Suppressor macrophage treated with lipopolysaccharide for 1 hour (primary cell): Measurements from ENCODE around the gene INTS7.

Source experiments
- DNase-seq, 3 donors: peaks; one replicate each; pipeline ENCODE4 v3.0.0-alpha.2; 2020 to 2022

The INTS7 gene, protein sequence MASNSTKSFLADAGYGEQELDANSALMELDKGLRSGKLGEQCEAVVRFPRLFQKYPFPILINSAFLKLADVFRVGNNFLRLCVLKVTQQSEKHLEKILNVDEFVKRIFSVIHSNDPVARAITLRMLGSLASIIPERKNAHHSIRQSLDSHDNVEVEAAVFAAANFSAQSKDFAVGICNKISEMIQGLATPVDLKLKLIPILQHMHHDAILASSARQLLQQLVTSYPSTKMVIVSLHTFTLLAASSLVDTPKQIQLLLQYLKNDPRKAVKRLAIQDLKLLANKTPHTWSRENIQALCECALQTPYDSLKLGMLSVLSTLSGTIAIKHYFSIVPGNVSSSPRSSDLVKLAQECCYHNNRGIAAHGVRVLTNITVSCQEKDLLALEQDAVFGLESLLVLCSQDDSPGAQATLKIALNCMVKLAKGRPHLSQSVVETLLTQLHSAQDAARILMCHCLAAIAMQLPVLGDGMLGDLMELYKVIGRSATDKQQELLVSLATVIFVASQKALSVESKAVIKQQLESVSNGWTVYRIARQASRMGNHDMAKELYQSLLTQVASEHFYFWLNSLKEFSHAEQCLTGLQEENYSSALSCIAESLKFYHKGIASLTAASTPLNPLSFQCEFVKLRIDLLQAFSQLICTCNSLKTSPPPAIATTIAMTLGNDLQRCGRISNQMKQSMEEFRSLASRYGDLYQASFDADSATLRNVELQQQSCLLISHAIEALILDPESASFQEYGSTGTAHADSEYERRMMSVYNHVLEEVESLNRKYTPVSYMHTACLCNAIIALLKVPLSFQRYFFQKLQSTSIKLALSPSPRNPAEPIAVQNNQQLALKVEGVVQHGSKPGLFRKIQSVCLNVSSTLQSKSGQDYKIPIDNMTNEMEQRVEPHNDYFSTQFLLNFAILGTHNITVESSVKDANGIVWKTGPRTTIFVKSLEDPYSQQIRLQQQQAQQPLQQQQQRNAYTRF

DNA sequence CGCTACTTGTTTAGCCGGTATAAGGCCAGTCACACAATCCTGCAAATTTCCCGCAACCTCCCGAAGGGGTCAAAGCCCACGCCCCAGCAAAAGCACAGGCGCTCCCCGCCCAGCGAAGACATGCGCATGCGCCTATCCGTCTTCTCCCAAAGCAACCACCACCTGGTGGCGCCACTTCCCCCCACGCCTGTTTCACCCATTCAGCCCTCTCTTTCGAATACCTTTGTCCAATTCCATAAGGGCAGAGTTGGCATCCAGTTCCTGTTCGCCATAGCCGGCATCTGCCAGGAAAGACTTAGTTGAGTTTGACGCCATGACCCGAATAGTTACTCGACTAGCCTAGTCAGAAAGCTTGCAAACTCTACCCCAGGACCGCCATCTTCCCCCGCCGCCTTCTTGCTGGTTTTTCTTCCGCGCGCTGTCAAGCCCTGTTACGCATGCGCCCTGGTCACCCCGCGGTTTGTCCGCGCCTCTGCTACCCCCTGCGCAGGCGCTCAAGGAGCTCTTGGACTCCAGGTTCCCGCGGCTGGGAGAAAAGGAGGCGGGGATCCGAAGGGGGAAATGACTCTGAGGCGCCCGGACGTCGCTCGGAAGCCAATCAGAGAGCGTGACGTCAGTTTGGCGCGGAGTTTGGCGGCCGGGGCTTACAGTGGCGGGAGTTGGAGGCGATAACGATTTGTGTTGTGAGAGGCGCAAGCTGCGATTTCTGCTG, at the start of gene INTS7, which contains the start of gene DTL:
TSS of gene INTS7 (minus strand) at position 435 of the 712 bp plus-strand sequence. CDS start at position 315, 120 bp downstream.
TSS of gene DTL (plus strand) at position 626 of the 712 bp plus-strand sequence. CDS start 143 bp downstream, outside the sequence.
- DNase-seq = peak; percentile 99 to 100 (median 100)

GRCh38 chr1:212082765-212083406, 47.5 kb upstream of the INTS7 start:
- DNase-seq = no peak

- no peak for DNase-seq
Observed at GRCh38 chr1:212078826-212079225, 43.5 kb upstream of the INTS7 start.

DNA sequence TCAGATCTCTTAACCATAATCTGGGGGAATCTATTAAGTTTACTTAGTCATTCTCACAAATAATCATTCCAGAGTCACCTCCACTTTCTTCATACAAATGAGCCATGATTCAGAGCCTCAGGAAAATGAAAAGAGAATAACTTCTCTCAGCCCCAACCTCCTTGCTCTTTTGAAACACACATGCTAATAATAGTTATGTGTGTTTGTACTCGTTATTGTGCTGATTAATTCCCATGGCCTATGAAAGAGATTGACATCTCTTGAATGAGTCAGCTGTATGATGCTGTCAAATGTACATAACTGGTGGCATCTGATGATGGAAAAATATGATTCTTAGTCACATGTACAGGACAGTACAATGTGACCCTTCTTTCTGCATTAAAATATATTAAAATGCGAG, 41.7 kb upstream of the INTS7 start:
- DNase-seq = peak; percentile 38 to 80 (median 74)

DNA sequence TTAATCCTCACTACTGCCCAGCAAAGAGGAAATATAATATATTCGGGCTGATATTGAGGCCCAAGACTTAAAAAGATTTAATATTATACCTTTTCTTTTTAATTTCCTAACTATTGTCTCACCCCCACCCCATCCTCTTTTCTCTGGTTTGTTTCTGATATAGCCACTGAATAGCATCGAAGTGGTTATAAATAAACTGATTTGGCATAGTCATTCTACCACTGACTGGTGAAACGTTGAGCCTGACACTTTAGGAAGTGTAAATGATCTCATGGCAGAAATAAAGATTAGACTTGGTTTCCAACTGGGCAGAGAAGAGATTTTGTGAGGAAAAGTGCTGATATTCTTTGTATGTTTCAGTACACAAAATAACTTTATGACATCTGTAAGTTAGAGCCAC, 39.5 kb upstream of the INTS7 start:
- DNase-seq = peak in 1 of 3 donors; percentile 20

DNA sequence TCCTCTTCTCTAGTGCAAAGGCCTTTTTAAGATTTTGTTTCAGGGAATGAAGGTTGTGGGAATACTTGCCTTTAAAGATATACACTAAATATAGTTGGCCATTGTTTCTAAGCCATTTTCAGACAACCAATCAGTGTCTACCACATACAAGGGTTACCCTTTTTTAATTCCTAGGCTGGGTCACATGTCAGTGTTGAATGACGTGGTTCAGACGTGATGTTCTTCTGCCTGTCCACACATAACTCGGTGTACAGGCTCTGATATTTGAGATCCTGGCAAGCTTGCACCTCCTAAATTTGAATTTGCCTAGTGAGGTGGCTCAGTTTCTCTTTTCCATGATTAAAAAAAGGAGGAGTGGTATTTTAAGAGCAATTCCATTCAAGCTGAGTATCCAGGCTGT, 39.0 kb upstream of the INTS7 start:
- DNase-seq = no peak

DNA sequence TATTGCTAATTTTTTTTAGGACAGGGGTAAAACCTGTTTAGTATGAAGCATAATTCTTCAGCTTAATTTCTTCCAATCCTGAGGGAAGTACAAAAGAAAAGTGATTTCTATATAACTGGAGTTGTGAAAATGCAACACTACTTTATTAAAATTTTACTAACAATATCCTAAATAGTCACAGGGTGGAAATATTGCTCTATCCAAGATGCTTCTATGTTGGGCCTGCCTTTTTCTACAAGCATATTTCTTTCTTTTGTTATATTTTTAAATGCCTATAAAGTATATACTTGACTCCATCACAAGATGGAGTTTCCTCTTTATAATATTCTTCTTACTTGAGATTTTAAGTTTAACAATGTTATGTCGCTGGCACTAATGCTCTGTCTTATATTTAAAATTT, 38.1 kb upstream of the INTS7 start:
- DNase-seq = peak in 2 of 3 donors; percentile 21 to 26

DNA sequence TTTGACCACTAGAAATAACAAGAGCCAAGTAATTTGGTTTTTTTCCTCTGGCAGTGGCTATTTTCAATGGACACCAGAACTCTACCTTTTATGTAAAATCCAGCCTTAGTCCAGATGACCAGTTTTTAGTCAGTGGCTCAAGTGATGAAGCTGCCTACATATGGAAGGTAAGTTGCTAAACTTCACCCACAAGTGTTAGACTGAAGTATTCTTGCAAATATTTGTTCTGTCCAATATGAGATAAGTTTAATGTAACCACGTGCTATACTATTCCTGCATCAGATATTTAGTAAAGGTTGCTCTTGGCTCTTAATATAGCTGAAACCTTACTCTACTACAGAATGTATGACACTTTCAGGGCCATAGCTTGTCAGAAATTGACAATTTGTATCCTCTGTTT, 36.7 kb upstream of the INTS7 start:
- no peak for DNase-seq

- peak; percentile 55 to 79 (median 70) for DNase-seq
Observed at GRCh38 chr1:212070720-212071302, 35.5 kb upstream of the INTS7 start.

DNA sequence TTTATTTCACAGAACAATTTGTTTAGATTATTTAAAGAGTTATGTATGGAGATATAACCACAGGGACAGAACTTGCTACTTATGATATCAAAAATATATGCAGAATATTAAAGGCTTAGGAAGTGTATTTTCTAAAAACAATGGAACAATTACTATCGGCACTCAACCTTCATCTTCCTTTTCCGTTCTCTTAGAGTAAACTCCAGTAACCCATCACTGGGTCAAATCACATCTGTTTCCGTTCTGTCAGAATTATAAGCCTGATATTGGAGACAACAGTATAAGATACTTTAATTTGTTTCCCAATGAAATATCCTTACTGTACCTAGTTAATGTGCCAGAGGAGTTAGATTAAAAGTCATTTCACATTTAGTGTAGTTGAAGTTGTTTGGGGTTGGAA, 32.4 kb upstream of the INTS7 start:
- DNase-seq = no peak

DNA sequence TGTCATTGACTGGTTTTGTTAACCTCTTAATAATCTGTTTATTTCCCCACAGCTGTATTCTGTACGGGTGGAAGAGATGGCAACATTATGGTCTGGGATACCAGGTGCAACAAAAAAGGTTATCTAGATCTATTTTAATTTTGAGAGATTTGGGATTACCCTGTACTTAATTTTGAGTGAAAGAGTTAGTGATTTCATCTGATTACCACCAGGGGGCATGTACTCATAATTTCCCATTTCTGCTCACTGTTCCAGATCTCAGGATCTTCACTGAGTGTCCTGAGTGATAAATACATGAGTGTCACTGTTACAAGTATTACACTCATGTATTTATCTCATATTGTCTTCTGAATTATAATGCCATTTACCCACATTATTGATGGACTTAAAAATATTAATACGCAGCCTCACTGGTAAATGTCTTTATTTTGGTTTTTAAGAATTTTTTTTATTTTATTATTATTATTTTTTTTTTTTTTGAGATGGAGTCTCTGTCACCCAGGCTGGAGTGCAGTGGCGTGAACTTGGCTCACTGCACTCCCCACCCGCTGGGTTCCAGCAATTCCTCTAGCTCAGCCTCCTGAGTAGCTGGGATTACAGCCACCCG, 27.6 kb upstream of the INTS7 start:
- peak; percentile 63 to 83 (median 75) for DNase-seq

GRCh38 chr1:212060632-212061472, 25.5 kb upstream of the INTS7 start:
- no peak for DNase-seq

DNA sequence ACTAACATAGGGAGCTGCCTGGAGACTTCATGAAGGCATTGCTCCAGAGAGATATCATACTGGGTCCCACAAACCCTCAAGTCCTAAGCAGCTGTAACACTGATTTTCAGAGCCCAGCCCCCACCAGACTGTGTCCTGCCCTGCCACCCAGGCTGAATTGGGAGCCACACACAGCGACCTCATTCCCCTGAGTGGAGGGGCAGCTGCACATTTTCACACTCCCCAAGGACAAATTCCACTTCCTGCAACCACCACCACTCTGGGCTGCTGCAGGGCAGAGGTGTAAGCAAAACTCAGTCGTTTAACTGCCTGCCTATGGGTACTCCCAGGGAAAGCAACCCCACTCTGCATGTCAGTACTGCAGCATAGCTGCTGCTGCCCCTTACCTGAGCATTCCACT, 20.0 kb upstream of the INTS7 start:
- DNase-seq = no peak

DNA sequence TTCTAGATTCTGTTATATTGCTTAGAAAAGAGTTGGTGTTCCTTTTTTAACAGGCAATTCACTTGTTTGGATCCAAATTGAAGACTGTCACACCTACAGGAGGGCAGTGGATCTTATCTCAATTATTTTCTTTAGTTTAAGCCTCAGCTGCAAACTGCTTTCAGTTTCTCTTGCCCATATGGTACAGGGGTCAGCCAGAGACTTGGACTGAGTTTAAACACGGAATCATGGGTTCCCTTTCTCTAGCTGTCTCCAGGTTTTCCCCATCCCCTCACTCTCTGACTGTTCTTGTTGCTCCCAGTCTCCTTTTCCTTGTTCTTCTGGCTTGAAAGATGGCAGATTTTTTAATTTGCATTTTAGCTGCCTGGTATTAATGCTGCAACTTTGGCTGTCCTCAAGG, 18.6 kb upstream of the INTS7 start:
- DNase-seq = no peak

- no peak for DNase-seq
Observed at GRCh38 chr1:212045981-212046380, 10.6 kb upstream of the INTS7 start.

DNA sequence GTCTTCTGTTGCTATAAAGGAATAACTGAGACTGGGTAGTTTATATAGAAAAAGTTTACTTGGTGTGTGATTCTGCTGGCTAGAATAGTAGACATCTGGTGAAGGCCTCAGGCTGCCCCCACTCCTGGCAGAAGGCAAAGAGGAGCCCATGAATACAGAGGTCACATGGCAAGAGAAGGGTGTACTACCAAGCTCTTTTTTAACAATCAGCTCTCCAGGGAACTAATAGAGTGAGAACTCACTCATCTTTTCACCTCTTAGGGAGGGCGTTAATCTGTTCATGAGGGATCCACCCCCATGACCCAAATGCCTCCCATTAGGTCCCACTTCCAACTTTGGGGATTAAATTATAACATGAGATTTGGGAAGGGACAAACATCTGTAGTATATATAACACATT, 9.5 kb upstream of the INTS7 start:
- DNase-seq = no peak

GRCh38 chr1:212042436-212042835, 7.1 kb upstream of the INTS7 start:
- no peak for DNase-seq

DNA sequence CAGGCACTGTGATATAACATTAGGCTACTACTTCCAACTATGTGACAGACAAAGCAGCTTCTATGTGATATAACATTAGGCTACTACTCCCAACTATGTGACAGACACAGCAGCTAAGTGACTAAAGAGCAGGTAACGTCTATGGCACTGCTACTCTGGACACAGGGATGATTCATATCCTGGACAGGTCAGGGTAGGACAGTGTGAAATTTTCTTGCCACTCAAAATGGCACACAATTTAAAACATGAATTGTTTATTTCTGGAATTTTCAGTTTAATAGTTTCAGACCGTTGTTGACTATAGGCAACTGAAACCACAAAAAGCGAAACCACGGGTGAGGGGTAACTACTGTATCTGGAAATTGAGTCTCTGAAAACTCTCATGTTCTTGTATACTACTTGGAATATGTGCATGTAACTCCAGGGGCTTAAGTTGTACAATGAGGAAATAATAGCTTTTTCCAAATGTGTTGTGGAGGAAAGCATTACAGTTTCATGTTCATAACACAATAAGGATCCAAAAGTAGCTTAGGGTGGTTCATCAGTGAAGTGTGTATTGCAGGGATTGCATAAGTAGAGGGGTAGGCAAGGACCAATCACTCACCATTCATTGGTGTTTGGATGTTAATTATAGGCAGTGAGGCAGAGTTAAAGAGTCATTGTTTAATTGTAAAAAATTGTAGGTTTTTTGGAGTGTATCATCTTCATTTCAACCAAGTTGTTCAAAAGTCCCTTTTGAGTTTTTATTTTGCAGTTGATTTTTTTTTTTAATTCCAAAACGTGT, 5.5 kb upstream of the INTS7 start:
- no peak for DNase-seq

DNA sequence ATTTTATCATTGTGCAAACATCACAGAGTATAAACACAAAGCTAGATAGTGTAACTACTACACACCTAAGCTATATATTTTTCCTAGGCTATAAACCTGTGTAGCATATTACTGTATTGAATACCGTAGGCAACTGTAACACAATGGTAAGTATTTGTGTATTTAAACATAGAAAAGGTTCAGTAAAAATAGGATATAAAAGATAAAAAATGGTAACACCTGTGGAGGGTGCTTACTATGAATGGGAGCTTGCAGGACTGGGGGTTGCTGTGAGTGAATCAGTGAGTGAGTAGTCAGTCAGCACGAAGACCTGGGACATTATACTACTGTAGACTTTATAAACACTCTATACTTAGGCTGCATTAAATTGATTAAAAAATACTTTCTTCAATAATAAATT, 4.3 kb upstream of the INTS7 start:
- no peak for DNase-seq

DNA sequence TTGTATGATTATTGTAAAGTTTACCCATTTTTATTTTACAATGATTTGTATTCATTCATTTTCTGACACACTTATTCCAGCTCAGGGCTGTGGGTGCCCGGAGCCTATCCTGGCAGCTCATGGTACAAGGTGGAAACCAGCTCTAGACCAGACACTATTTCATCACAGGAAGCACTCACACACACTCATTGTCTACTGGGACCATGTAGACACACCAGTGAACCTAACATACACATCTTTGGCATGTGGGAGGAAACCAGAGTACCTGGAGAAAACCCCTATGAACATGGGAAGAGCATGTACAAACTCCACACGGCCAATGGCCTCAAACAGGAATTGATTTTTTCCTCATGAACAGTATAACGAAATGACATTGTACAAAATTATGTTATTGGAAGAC, 2.5 kb upstream of the INTS7 start:
- DNase-seq = no peak
